Femur (tissue), 1 donor: ENCODE data around the gene XPA.
A peak's percentile ranks its signal among the peaks of the same experiment; 100 is the strongest.

Source experiments
- DNase-seq: peaks from one replicate; pipeline ENCODE4 v3.0.0-alpha.2; 2017

XPA gene

GRCh38 chr9:97647996-97648395 lies 49.1 kb downstream of the XPA start:
- DNase-seq = no peak

DNA sequence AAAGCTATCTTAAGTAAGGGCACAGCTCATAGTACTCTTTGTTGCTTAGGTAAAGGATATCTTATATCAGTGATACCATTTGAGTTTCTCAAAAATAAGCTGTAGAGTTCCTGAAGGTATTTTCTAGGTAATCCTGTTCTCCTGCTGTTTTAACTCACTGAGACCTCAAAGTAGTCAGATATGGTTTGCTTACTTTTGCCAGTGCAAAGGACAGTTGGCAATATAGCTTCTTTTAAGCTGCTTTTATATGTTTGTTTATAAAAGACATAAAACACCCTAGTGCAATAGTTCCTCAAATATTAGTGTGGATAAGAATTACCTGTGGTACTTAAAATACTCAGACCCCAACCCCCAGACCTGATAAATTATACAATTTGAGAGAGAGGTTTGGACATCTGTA lies 51.4 kb downstream of the XPA start:
- DNase-seq = no peak

GRCh38 chr9:97640325-97640724 lies 56.8 kb downstream of the XPA start:
- no peak for DNase-seq

DNA sequence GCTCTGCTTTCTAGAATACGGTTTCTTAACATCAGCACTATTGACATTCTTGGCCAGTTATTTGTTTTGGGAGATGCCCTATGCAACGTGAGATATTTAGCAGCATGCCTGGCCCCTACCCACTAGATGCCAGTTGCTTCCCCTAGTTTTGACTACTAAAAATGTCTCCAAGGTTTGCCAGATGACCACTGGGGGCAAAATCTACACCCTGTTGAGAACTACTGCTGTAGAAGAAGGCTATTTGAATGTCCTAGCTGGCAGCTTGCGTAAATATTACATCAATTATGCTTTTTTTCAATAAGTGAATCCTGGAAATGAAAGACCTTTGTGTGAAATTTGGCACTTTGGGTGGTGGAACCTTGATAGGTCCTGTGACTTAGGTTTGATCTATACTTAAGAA lies 58.5 kb downstream of the XPA start:
- DNase-seq = no peak

- DNase-seq = no peak
Measured at GRCh38 chr9:97636903-97637302, 60.2 kb downstream of the XPA start.

GRCh38 chr9:97635026-97635425 lies 62.1 kb downstream of the XPA start:
- DNase-seq = no peak

DNA sequence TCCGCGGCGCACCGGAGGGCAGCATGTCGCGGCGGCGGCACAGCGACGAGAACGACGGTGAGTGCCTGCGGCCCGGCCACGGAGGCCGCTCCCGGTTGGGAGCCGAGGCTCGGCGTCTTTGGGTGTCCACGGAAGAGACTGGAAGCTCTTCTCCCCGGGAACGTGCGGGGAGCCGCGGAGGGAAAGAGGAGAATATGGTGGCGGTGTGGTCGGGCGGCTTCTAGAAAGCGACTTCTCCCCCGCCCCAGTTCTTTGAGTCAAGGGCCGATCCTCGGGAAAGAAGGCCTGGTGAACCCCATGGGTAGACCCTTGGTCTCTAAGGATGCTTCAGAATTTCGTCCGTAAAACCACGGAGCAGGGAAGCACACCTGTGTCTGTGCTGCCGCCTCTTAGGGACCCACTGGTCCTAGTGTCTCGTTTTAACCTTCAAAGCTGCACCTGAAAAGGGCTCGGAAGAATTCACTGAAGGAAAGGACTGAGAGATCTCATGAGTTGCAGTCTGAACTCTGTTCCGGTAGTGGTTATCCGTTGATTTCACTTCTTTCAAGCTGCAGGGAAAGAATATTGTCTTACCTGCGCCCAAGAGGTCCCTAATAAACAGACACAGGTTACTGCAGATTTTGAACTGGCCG lies 63.2 kb downstream of the XPA start:
- DNase-seq = no peak

- peak; percentile 98 for DNase-seq
Measured at GRCh38 chr9:97632985-97633858, 63.9 kb downstream of the XPA start, which contains the start of the genes NCBP1 and TSTD2. TSS of gene NCBP1 (plus strand) at chr9:97633821. CDS start at chr9:97633882, 61 bp downstream. TSS of gene TSTD2 (minus strand) at chr9:97633368. CDS start at chr9:97627562, 5,806 bp downstream.

- DNase-seq = no peak
Measured at GRCh38 chr9:97632248-97632984, 64.7 kb downstream of the XPA start.

DNA sequence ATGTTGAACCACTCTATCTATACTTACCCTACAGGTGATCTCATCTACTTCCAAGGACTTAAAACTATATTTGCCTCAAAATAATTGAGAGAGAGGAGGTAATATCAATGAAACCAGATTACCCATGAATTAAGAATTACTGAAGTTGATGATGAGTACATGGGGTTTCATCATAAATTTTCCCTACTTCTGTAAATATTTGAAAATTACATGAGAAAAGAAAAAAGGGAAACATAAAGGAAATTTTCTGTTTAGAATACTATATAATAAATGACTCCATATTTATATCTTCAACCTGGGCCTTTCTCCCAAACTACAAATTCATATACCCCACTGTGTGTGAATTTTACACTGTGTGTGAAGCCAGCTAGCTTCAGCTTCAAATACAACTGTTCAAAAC lies 66.5 kb downstream of the XPA start:
- no peak for DNase-seq

- DNase-seq = no peak
Measured at GRCh38 chr9:97629156-97629555, 68.0 kb downstream of the XPA start.

GRCh38 chr9:97628668-97629067 lies 68.5 kb downstream of the XPA start:
- DNase-seq = no peak

DNA sequence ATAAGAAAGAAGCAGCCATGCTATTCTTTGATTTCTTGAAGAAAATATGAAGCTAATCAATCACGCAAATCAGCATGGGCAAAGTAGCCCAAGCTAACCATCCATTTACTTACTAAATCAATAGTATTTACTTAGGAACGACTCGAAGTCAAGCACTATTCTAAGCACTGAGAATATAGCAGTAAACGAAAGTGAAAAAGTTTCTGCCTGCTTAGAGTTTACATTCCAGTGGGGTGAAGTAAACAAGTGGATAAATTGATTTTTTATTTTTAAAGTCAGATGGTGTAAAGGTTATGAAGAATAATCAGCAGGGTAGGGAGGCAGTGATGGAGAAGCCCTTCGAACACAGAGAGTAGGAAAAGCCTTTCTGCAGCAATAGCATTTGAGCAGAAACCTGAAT lies 69.5 kb downstream of the XPA start:
- no peak for DNase-seq

DNA sequence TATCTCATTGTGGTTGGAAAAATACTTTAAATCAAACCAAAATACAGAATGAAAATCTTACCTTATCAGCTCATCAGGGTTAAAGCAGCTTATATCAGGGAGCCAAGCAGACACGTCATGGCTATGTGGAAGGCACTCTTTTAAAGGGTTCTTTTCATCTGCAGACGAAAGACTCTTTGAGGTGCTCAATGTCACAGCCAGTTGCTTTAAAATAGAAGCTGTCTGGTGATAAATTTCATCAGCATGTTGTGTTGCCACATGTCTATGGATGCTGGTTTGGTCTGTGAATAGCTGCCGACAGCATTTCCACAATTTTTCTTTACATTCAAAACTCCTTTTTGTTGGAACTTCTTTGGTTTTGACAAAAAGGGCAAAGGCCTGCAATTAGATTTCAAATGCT lies 71.5 kb downstream of the XPA start:
- DNase-seq = no peak
